ENCODE measurements around the gene CD226.

CD226 gene

GRCh38 chr18:69814861-69815385 lies 132.8 kb downstream of the CD226 start:
- DNase-seq (ENCODE audit: low read depth, low spot score): no peak

GRCh38 chr18:69813559-69813958 lies 134.1 kb downstream of the CD226 start:
- no peak for DNase-seq (ENCODE audit: low read depth, low spot score)

DNA sequence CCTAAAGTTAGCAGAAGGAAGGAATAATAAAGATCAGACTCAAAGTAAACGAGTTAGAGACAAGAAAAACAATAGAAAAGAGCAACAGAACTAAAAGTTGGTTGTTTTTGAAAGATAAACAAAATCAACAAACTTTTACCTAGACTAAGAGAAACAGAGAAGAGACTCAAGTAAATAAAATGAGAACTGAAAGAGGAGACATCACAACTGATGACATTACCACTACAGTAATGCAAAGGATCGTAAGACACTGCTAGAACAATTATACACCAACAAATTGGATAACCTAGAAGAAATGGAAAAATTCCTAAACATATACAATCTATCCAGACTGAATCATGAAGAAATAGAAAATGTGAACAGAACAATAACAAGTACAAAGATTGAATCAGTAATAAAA lies 139.3 kb downstream of the CD226 start:
- DNase-seq (ENCODE audit: low read depth, low spot score): no peak

GRCh38 chr18:69804776-69805501 lies 142.7 kb downstream of the CD226 start:
- no peak for DNase-seq (ENCODE audit: low read depth, low spot score)
